Osteoblast (primary cell): ENCODE results near the gene ADGRD2. TPM values are rescaled to one million over a fixed set of nuclear protein-coding genes. Genes with fewer than 3 reads are reported as not detected.

Experiments used
- DNase-seq: peaks from one replicate; pipeline ENCODE4 v3.0.0; 2011; ENCODE audit warnings: low spot score, mixed read lengths; ENCODE audit not compliant: insufficient read length; ENCODE audit errors: missing footprints
- H2AFZ ChIP-seq: 2 replicates; pipeline ENCODE4 v1.6.0; 2011; ENCODE audit warnings: mild to moderate bottlenecking, low read length
- H3K27ac ChIP-seq: 2 replicates; pipeline ENCODE4 v1.5.1; 2011; ENCODE audit warnings: mild to moderate bottlenecking, low read depth, low read length, moderate library complexity
- H3K27me3 ChIP-seq: 2 replicates; pipeline ENCODE4 v1.6.0; 2012; ENCODE audit warnings: mild to moderate bottlenecking, control low read depth, inconsistent platforms, low read length, moderate library complexity; ENCODE audit not compliant: insufficient read depth
- H3K36me3 ChIP-seq: 2 replicates; pipeline ENCODE4 v1.5.1; 2011; ENCODE audit warnings: mild to moderate bottlenecking, low read length, control low read depth, moderate library complexity; ENCODE audit not compliant: insufficient read depth
- H3K4me1 ChIP-seq: 2 replicates; pipeline ENCODE4 v1.5.1; 2011; ENCODE audit warnings: mild to moderate bottlenecking, low read length, control low read depth, moderate library complexity; ENCODE audit not compliant: insufficient read depth
- H3K4me2 ChIP-seq: 2 replicates; pipeline ENCODE4 v1.6.0; 2011; ENCODE audit warnings: mild to moderate bottlenecking, low read length; ENCODE audit not compliant: insufficient read depth
- H3K4me3 ChIP-seq: fragments of 200-600 bp; sonication (generic); 3 replicates; pipeline ENCODE4 v1.5.1; 2012; ENCODE audit warnings: mild to moderate bottlenecking, low read length, inconsistent platforms; ENCODE audit not compliant: insufficient read depth
- H3K79me2 ChIP-seq: 2 replicates; pipeline ENCODE4 v1.6.0; 2012; ENCODE audit warnings: mild to moderate bottlenecking, low read length, control low read depth, inconsistent platforms; ENCODE audit not compliant: insufficient read depth
- H3K9me3 ChIP-seq: 2 replicates; pipeline ENCODE4 v1.5.1; 2011; ENCODE audit warnings: low read depth, low read length, control low read depth
- H4K20me1 ChIP-seq: 2 replicates; pipeline ENCODE4 v1.6.0; 2012; ENCODE audit warnings: mild to moderate bottlenecking, low read length, control low read depth; ENCODE audit not compliant: insufficient read depth
- CTCF ChIP-seq: IDR thresholded peaks from 2 replicates; pipeline ENCODE4 v1.5.1; 2011; ENCODE audit warnings: mild to moderate bottlenecking, low read depth, low read length, moderate library complexity; ENCODE audit errors: extremely low read depth
- total RNA-seq: library from RNA; depleted of rRNA; stranded (reverse); fragments of >200 nt; gene quantifications from 2 replicates; pipeline ENCODE4 v1.2.3, GENCODE V29; 2012

Gene ADGRD2
- total RNA-seq, 1 donor = not detected

- Histone ChIP-seq H2AFZ (no peak overlapping the region), H3K36me3 (no peaks in the 10 kb centered on the region), H3K27me3 (peaks cover 24% of the 10 kb centered on the region), H4K20me1 (no peaks in the 10 kb centered on the region), H3K4me3 (no peak overlapping the region), H3K79me2 (no peaks in the 10 kb centered on the region), H3K4me2 (no peak overlapping the region), H3K27ac (no peak overlapping the region), H3K9me3 (no peaks in the 10 kb centered on the region), H3K4me1 (no peaks in the 10 kb centered on the region)
- no peak for TF ChIP-seq CTCF
- peak; percentile 79 for DNase-seq
These were observed 2.8 kb downstream of the ADGRD2 start for GRCh38 chr9:124452841-124453585.

GRCh38 chr9:124453586-124454191 is 3.4 kb downstream of the ADGRD2 start:
- no peaks in the 10 kb centered on the region for H3K4me1 ChIP-seq
- no peak overlapping the region for H2AFZ ChIP-seq
- H3K27ac ChIP-seq = no peak overlapping the region
- H3K4me2 ChIP-seq = no peak overlapping the region
- no peaks in the 10 kb centered on the region for H3K9me3 ChIP-seq
- H4K20me1 ChIP-seq = no peaks in the 10 kb centered on the region
- H3K4me3 ChIP-seq = no peak overlapping the region
- peaks cover 24% of the 10 kb centered on the region for H3K27me3 ChIP-seq
- no peaks in the 10 kb centered on the region for H3K79me2 ChIP-seq
- H3K36me3 ChIP-seq = no peaks in the 10 kb centered on the region
- TF ChIP-seq CTCF = no peak
- DNase-seq = peak; percentile 77

GRCh38 chr9:124454296-124454695 is 4.0 kb downstream of the ADGRD2 start:
- Histone ChIP-seq H3K27ac (no peak overlapping the region), H2AFZ (no peak overlapping the region), H3K4me1 (no peaks in the 10 kb centered on the region), H3K27me3 (peaks cover 24% of the 10 kb centered on the region), H3K36me3 (no peaks in the 10 kb centered on the region), H3K4me3 (no peak overlapping the region), H3K79me2 (no peaks in the 10 kb centered on the region), H3K9me3 (no peaks in the 10 kb centered on the region), H3K4me2 (no peak overlapping the region), H4K20me1 (no peaks in the 10 kb centered on the region)
- no peak for TF ChIP-seq CTCF
- no peak for DNase-seq

- Histone ChIP-seq H3K4me2 (no peak overlapping the region), H3K27ac (no peak overlapping the region), H3K9me3 (no peaks in the 10 kb centered on the region), H2AFZ (no peak overlapping the region), H3K79me2 (no peaks in the 10 kb centered on the region), H4K20me1 (no peaks in the 10 kb centered on the region), H3K36me3 (no peaks in the 10 kb centered on the region), H3K4me3 (no peak overlapping the region), H3K27me3 (peaks cover 24% of the 10 kb centered on the region), H3K4me1 (no peaks in the 10 kb centered on the region)
- DNase-seq = peak; percentile 65
- no peak for TF ChIP-seq CTCF
These were observed 4.7 kb downstream of the ADGRD2 start for GRCh38 chr9:124454791-124455443.
